GM12878 (cell line): ENCODE results near the gene ZNF93. TPM values are rescaled to one million over a fixed set of nuclear protein-coding genes. Genes with fewer than 3 reads are reported as not detected.
"Not testable (repeated sequence)": the region's sequence is repeated elsewhere in the genome, so short reads cannot be mapped to it uniquely, and the experiment has no call there.

Experiments
- ATAC-seq: fragments of 200-7000 bp; cut with Tn5 transposase; 3 replicates; pipeline ENCODE4 v1.9.1; 2020; ENCODE audit warnings: mild to moderate bottlenecking, moderate library complexity
- BruUV-seq: library from RNA; stranded (reverse); fragments of 400-500 nt; replicated peaks from 2 replicates; lab custom pipeline; 2021; lab: Mats Ljungman, UMichigan
- CTCF ChIA-PET: fragments of 300-600 bp; sonication (Branson Sonifier 250); formaldehyde crosslinking; extraction: SDS; loops from one replicate; lab custom pipeline; 2021; ENCODE audit warnings: inconsistent platforms; lab: Yijun Ruan, JAX
- POLR2A ChIA-PET: fragments of 350-600 bp; formaldehyde crosslinking; extraction: SDS; loops from one replicate; lab custom pipeline; 2021; ENCODE audit warnings: inconsistent platforms; lab: Charles Lee
- RAD21 ChIA-PET: fragments of 300-600 bp; sonication (Branson Sonifier 250); formaldehyde crosslinking; loops from one replicate; lab custom pipeline; 2023; ENCODE audit warnings: antibody characterized with exemption; ENCODE audit not compliant: unreplicated experiment; lab: Charles Lee
- SMC1A ChIA-PET: fragments of 300-600 bp; sonication (Branson Sonifier 250); formaldehyde crosslinking; loops from one replicate; lab custom pipeline; 2023; ENCODE audit not compliant: unreplicated experiment, uncharacterized antibody; lab: Charles Lee
- DNase-seq: peaks from one replicate; pipeline ENCODE4 v3.0.0-alpha.2; 2011; ENCODE audit warnings: low read depth, low spot score
- FAIRE-seq: peaks from 3 replicates; lab custom pipeline; 2011; peaks lifted over from hg19 to GRCh38; lab: Jason Lieb, UNC
- H2AFZ ChIP-seq: 2 replicates; pipeline ENCODE4 v1.6.0; 2011; ENCODE audit warnings: low read depth, low read length, control low read depth; ENCODE audit not compliant: control insufficient read depth
- H3K27ac ChIP-seq: 2 replicates; pipeline ENCODE4 v1.5.1; 2011; ENCODE audit warnings: control low read depth; ENCODE audit not compliant: control insufficient read depth, insufficient read depth
- H3K27me3 ChIP-seq, 2 experiments: replicated peaks in 1 of 2; 2 replicates each; pipeline versions ENCODE4 v1.6.0 to v1.6.1; 2011; ENCODE audit warnings: low read length in 1 of 2; ENCODE audit not compliant: control insufficient read depth in 2 of 2, insufficient read depth in 2 of 2
- H3K36me3 ChIP-seq, 2 experiments: 2 replicates each; pipeline ENCODE4 v1.5.1; 2011; ENCODE audit warnings: low read length in 1 of 2; ENCODE audit not compliant: control insufficient read depth in 2 of 2, insufficient read depth in 2 of 2
- H3K4me1 ChIP-seq: 2 replicates; pipeline ENCODE4 v1.6.1; 2011; ENCODE audit warnings: mild to moderate bottlenecking, low read length, moderate library complexity, mixed read lengths; ENCODE audit not compliant: control insufficient read depth, insufficient read depth
- H3K4me2 ChIP-seq: 2 replicates; pipeline ENCODE4 v1.6.0; 2011; ENCODE audit warnings: control low read depth; ENCODE audit not compliant: control insufficient read depth, insufficient read depth
- H3K4me3 ChIP-seq: fragments of 200-600 bp; sonication (generic); 2 replicates; pipeline ENCODE4 v1.5.1; 2016
- H3K79me2 ChIP-seq: 2 replicates; pipeline ENCODE4 v1.6.0; 2011; ENCODE audit warnings: low read length; ENCODE audit not compliant: control insufficient read depth, insufficient read depth
- H3K9ac ChIP-seq: 2 replicates; pipeline ENCODE4 v1.8.0; 2011; ENCODE audit warnings: low read length, control low read depth, mixed read lengths; ENCODE audit not compliant: control insufficient read depth, insufficient read depth
- H3K9me3 ChIP-seq: replicated peaks from 3 replicates; pipeline ENCODE4 v1.5.1; 2011; ENCODE audit warnings: mild to moderate bottlenecking, low read length; ENCODE audit not compliant: control insufficient read depth, insufficient read depth
- H4K20me1 ChIP-seq: 2 replicates; pipeline ENCODE4 v1.6.0; 2011; ENCODE audit not compliant: control insufficient read depth, insufficient read depth
- ETV6 ChIP-seq, 2 experiments: fragments of 450-650 bp in 1 of 2; IDR thresholded peaks in 1 of 2; conservative IDR thresholded peaks in 1 of 2; 2 replicates each; pipeline ENCODE4 v1.6.1; 2014; ENCODE audit warnings: antibody characterized with exemption in 1 of 2, borderline replicate concordance in 1 of 2, low read depth in 1 of 2, mild to moderate bottlenecking in 1 of 2, moderate library complexity in 1 of 2
- WGBS: methylation state at CpG from one replicate; pipeline ENCODE4 v1.1.6; 2016; ENCODE audit warnings: low lambda C conversion rate; ENCODE audit not compliant: insufficient replicate concordance, insufficient coverage; ENCODE audit errors: missing lambda C conversion rate; 5-methylcytosine and 5-hydroxymethylcytosine counted together
- in situ Hi-C: fragments of 300-500 bp; cut with MboI; formaldehyde crosslinking; loops from 9 replicates; pipeline ENCODE4 v1.14.3; 2018; ENCODE audit warnings: mixed read lengths
- intact Hi-C: fragments of 100-400 bp; cut with micrococcal nuclease; formaldehyde crosslinking; loops from one replicate; pipeline ENCODE4 v1.14.2; 2022; ENCODE audit not compliant: unreplicated experiment
- polyA plus RNA-seq, 11 experiments: library from polyadenylated mRNA; depleted of rRNA in 4 of 11; unstranded in 6 of 11; stranded (reverse) in 5 of 11; fragments of >200 nt; fragmentation: Nextera tagmentation in 4 of 11; fragmentation: Illumina TruSeq in 1 of 11; extraction: Ambion mirVana in 4 of 11; extraction: Trizol in 1 of 11; gene quantifications; 1 replicate in 1 of 11; 2 replicates in 10 of 11; pipeline versions ENCODE4 v1.2.1 to v1.2.3, GENCODE V29; 2011 to 2016; ENCODE audit warnings: inconsistent platforms in 2 of 11, missing spikeins in 2 of 11, low read depth in 1 of 11
- total RNA-seq, 4 experiments: library from RNA; depleted of rRNA in 3 of 4; stranded (reverse); fragments of >200 nt in 3 of 4; fragmentation: Illumina TruSeq in 1 of 4; extraction: Trizol in 1 of 4; gene quantifications; 2 replicates each; pipeline versions ENCODE4 v1.2.1 to v1.2.3, GENCODE V29; 2013 to 2021
- TF ChIP-seq, protein P1 (sequence below): fragments of 450-650 bp; IDR thresholded peaks from 2 replicates; pipeline ENCODE4 v1.6.1; 2017; ENCODE audit warnings: mild to moderate bottlenecking

Gene ZNF93
- total and polyA plus RNA-seq, 10 of the 15 experiments (the other 5 are each of a cell fraction or from before 2014, with no cell fraction given): 0.70 to 7.9 (median 1.9) TPM

DNA sequence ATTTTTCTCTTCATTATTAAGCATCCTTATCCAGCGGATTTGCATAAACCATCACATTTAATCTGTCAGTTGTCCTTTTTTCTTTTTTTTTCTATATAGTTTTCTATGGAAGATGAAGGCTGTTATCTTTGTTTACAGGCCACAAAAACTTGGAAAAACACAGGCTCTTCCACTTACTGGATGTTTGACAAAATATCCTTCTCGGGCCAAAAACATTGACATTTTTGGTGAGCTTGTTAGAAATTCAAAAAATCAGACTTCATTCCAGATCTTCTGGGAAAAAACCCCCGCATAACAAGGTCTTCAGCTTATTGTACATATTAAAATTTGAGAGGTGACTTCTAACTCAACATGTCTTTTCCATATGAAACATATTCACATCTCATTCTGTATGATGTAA lies 13.8 kb downstream of the ZNF93 start (continued):
- no peak for TF ChIP-seq ETV6 (conservative IDR thresholded peaks at IDR 0.05 in 1 of 2, IDR thresholded peaks at IDR 0.05 in 1 of 2; ENCODE audit: borderline replicate concordance in 1 of 2, low read depth in 1 of 2)

DNA sequence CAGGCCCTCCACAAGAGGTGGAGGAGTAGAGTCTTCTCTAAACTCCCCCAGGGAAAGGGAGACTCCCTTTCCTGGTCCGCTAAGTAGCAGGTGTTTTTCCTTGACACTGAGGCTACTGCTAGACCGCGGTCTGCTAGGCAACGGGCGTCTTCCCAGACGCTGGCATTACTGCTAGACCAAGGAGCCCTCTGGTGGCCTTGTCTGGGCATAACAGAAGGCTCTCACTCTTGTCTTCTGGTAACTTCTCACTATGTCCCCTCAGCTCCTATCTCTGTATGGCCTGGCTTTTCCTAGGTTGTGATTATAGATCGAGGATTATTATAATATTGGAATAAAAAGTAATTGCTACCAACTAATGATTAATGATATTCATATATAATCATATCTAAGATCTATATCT lies 29.7 kb downstream of the ZNF93 start:
- DNase-seq, in situ Hi-C loops, intact Hi-C loops, H3K4me1 ChIP-seq, H3K27ac ChIP-seq, H3K27me3 ChIP-seq, RAD21 ChIA-PET, CTCF ChIA-PET, H3K4me2 ChIP-seq, FAIRE-seq, BruUV-seq, H3K9ac ChIP-seq, SMC1A ChIA-PET, H3K4me3 ChIP-seq, H3K79me2 ChIP-seq, H2AFZ ChIP-seq, H4K20me1 ChIP-seq, ATAC-seq, H3K36me3 ChIP-seq, POLR2A ChIA-PET: not testable (repeated sequence)
- WGBS: 90% methylated on average over 7 of the region's 7 CpGs
- H3K9me3 ChIP-seq: peaks cover 24% of the 10 kb centered on the region
- TF ChIP-seq, protein P1, sequence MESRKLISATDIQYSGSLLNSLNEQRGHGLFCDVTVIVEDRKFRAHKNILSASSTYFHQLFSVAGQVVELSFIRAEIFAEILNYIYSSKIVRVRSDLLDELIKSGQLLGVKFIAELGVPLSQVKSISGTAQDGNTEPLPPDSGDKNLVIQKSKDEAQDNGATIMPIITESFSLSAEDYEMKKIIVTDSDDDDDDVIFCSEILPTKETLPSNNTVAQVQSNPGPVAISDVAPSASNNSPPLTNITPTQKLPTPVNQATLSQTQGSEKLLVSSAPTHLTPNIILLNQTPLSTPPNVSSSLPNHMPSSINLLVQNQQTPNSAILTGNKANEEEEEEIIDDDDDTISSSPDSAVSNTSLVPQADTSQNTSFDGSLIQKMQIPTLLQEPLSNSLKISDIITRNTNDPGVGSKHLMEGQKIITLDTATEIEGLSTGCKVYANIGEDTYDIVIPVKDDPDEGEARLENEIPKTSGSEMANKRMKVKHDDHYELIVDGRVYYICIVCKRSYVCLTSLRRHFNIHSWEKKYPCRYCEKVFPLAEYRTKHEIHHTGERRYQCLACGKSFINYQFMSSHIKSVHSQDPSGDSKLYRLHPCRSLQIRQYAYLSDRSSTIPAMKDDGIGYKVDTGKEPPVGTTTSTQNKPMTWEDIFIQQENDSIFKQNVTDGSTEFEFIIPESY: 0 out of 2 replicates have a peak, but pooled peaks have one; percentile 21
